A673 (cell line): Measurements from ENCODE around the gene FGD4. TPM values are rescaled to one million over a fixed set of nuclear protein-coding genes. Genes with fewer than 3 reads are reported as not detected.

Experiments used
- BruUV-seq: library from RNA; stranded (reverse); fragments of 400-500 nt; replicated peaks from 2 replicates; lab custom pipeline; 2021; lab: Mats Ljungman, UMichigan
- CTCF ChIA-PET: fragments of 300-600 bp; sonication (Branson Sonifier 250); formaldehyde crosslinking; loops from one replicate; lab custom pipeline; 2022; ENCODE audit warnings: antibody characterized with exemption; lab: Charles Lee
- POLR2A ChIA-PET: fragments of 300-600 bp; sonication (Branson Sonifier 250); formaldehyde crosslinking; loops from one replicate; lab custom pipeline; 2022; ENCODE audit warnings: antibody characterized with exemption; ENCODE audit not compliant: low non-redundant PET; lab: Charles Lee
- DNase-seq: peaks from one replicate; pipeline ENCODE4 v3.0.0-alpha.2; 2015; ENCODE audit warnings: low spot score
- H3K27ac ChIP-seq: fragments of 200-600 bp; sonication (generic); 2 replicates; pipeline ENCODE4 v1.5.1; 2016; ENCODE audit warnings: mixed run types, low read depth, mild to moderate bottlenecking, mixed read lengths, antibody characterized with exemption, low read length; ENCODE audit not compliant: poor library complexity, severe bottlenecking
- H3K27me3 ChIP-seq: fragments of 200-600 bp; sonication (generic); replicated peaks from 2 replicates; pipeline ENCODE4 v1.6.1; 2017; ENCODE audit warnings: mixed run types, low read depth, mild to moderate bottlenecking, mixed read lengths, antibody characterized with exemption, low read length; ENCODE audit not compliant: insufficient read depth, poor library complexity
- H3K36me3 ChIP-seq: fragments of 200-600 bp; sonication (generic); 2 replicates; pipeline ENCODE4 v1.6.1; 2016; ENCODE audit warnings: mixed run types, mild to moderate bottlenecking, mixed read lengths, antibody characterized with exemption, low read length; ENCODE audit not compliant: insufficient read depth, poor library complexity, severe bottlenecking
- H3K4me1 ChIP-seq: fragments of 200-600 bp; sonication (generic); 2 replicates; pipeline ENCODE4 v1.6.1; 2017; ENCODE audit warnings: mixed run types, mild to moderate bottlenecking, mixed read lengths, antibody characterized with exemption, low read length; ENCODE audit not compliant: insufficient read depth, poor library complexity, severe bottlenecking
- H3K4me3 ChIP-seq: fragments of 200-600 bp; sonication (generic); 2 replicates; pipeline ENCODE4 v1.5.1; 2016; ENCODE audit warnings: low read depth, mixed run types, mild to moderate bottlenecking, mixed read lengths, low read length; ENCODE audit not compliant: poor library complexity, severe bottlenecking
- H3K9me3 ChIP-seq: fragments of 200-600 bp; sonication (generic); 2 replicates; pipeline ENCODE4 v1.6.1; 2016; ENCODE audit warnings: mixed run types, low read depth, mild to moderate bottlenecking, mixed read lengths, antibody characterized with exemption, low read length; ENCODE audit not compliant: poor library complexity, severe bottlenecking
- EZH2 ChIP-seq: fragments of 200-600 bp; sonication (generic); IDR thresholded peaks from 2 replicates; pipeline ENCODE4 v1.6.1; 2017; ENCODE audit warnings: borderline replicate concordance, low read depth, mild to moderate bottlenecking, mixed read lengths, antibody characterized with exemption, low read length; ENCODE audit not compliant: poor library complexity, severe bottlenecking
- intact Hi-C: fragments of 100-400 bp; cut with micrococcal nuclease; formaldehyde crosslinking; loops from one replicate; pipeline ENCODE4 v1.10.0; 2022; ENCODE audit not compliant: unreplicated experiment
- total RNA-seq: library from RNA; stranded (reverse); gene quantifications from 2 replicates; pipeline ENCODE4 v1.2.3, GENCODE V29; 2021
- TF ChIP-seq, protein P1 (sequence below): fragments of 300-800, 200-600 bp; sonication (generic); conservative IDR thresholded peaks from 2 replicates; pipeline ENCODE4 v1.5.1; 2017; ENCODE audit warnings: low read depth, mild to moderate bottlenecking, antibody characterized with exemption, low read length, moderate library complexity, mixed read lengths

FGD4 gene
- total RNA-seq, 1 experiment from 2014 or later: 21.5 TPM

DNA sequence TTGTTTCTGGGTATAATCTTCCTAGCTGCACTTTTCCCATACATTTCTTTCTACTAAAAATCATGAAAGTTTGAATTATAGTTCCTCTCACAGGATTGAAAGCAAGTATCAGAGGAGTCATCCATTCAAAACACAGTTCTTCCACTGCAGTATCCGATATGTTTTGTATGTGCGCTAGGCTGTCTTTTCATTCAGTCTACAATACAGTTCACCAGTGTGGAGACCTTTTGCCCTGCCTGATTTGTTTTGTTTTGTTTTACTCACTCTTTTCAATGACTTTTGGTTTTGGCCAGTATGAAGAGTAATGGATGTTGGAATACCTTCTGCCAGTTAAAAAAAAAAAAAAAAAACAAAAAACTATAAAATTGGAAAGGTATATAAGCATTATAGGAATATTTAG, 91.4 kb downstream of the FGD4 start:
- Histone ChIP-seq H3K9me3 (no peaks in the 10 kb centered on the region), H3K27me3 (no peaks in the 10 kb centered on the region), H3K4me1 (peaks cover 3% of the 10 kb centered on the region), H3K36me3 (no peaks in the 10 kb centered on the region), H3K4me3 (no peak overlapping the region), H3K27ac (no peak overlapping the region)
- intact Hi-C loops: no loop called here
- no TSS peak for BruUV-seq
- TF ChIP-seq, protein P1, sequence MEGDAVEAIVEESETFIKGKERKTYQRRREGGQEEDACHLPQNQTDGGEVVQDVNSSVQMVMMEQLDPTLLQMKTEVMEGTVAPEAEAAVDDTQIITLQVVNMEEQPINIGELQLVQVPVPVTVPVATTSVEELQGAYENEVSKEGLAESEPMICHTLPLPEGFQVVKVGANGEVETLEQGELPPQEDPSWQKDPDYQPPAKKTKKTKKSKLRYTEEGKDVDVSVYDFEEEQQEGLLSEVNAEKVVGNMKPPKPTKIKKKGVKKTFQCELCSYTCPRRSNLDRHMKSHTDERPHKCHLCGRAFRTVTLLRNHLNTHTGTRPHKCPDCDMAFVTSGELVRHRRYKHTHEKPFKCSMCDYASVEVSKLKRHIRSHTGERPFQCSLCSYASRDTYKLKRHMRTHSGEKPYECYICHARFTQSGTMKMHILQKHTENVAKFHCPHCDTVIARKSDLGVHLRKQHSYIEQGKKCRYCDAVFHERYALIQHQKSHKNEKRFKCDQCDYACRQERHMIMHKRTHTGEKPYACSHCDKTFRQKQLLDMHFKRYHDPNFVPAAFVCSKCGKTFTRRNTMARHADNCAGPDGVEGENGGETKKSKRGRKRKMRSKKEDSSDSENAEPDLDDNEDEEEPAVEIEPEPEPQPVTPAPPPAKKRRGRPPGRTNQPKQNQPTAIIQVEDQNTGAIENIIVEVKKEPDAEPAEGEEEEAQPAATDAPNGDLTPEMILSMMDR: no peak
- no peak for TF ChIP-seq EZH2
- no peak for DNase-seq
- POLR2A ChIA-PET: no interaction called here
- CTCF ChIA-PET: no interaction called here

DNA sequence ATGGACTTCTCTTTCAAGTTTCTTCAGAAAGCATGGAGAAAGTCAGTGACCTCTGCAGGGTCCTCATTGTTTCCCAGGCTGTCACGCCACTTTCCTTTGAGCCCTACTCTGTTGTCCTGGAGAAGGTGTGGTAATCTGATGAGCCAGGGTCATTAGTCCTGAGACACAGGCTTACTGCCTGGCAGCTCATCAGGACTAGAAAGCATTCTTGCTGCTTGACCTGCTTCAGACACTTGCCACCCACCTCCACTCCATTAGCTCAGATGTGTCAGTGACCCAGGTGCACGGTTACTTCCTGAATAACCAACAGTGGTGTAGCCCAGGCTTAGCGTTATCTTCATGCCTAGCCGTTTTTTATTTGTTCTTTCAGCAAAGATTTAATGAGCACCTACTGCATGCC, 93.9 kb downstream of the FGD4 start:
- intact Hi-C loops: no loop called here
- no TSS peak for BruUV-seq
- TF ChIP-seq EZH2: no peak
- Histone ChIP-seq H3K27me3 (no peaks in the 10 kb centered on the region), H3K4me3 (no peak overlapping the region), H3K36me3 (no peaks in the 10 kb centered on the region), H3K27ac (no peak overlapping the region), H3K4me1 (no peaks in the 10 kb centered on the region), H3K9me3 (no peaks in the 10 kb centered on the region)
- POLR2A ChIA-PET: no interaction called here
- DNase-seq: no peak
- CTCF ChIA-PET: no interaction called here

DNA sequence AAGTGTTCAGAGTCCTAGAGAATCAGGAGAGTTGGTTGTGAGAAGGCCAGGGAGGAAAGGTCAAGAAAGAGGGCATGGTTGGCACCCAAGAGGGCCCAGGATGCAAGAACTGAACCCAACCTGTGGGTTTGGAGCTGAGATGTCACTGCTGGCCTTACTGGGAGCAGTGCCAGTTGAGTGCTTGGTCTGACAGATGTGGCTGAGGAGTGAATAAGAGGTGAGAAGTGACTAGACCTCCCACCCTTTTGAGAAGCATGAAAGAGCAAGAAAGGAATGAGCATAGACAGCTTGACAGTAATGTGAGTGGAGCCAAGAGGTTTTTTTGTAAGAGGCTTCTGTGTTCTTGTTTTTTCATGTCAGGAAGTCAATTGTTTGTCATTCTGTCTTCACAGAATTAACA, 95.3 kb downstream of the FGD4 start:
- TF ChIP-seq EZH2: no peak
- TF ChIP-seq, protein P1: no peak
- no peak for DNase-seq
- Histone ChIP-seq H3K9me3 (no peaks in the 10 kb centered on the region), H3K4me3 (no peak overlapping the region), H3K36me3 (no peaks in the 10 kb centered on the region), H3K27me3 (no peaks in the 10 kb centered on the region), H3K4me1 (no peaks in the 10 kb centered on the region), H3K27ac (no peak overlapping the region)
- CTCF ChIA-PET: no interaction called here
- BruUV-seq: no TSS peak
- intact Hi-C loops: no loop called here
- POLR2A ChIA-PET: no interaction called here

DNA sequence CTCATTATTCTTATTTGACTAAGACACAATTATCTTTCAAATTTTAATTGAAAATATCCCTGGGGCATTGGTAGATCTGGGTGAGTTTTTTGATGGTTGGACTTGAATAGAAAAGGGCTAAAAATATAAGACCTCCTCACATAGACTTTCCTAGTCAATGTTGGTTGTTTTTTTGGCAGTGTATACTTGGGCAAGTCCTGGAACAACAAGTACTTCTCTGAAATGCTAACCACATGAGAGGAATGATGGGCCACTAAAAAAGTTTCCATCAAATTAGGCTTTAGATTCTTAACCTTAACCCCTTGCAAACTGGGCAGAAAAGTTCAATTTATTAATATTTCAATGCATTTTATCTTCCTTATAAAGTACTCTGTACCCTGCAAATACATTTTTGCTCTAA, 97.6 kb downstream of the FGD4 start:
- ChIA-PET POLR2A (no interaction called here), CTCF (no interaction called here)
- Histone ChIP-seq H3K4me3 (no peak overlapping the region), H3K36me3 (no peaks in the 10 kb centered on the region), H3K27me3 (no peaks in the 10 kb centered on the region), H3K27ac (no peak overlapping the region), H3K4me1 (peaks cover 5% of the 10 kb centered on the region), H3K9me3 (no peaks in the 10 kb centered on the region)
- DNase-seq: no peak
- BruUV-seq: no TSS peak
- no peak for TF ChIP-seq EZH2
- TF ChIP-seq, protein P1: no peak
- intact Hi-C loops: no loop called here
